ENCODE results near the gene IDH1.
"Not testable (repeated sequence)": the region's sequence is repeated elsewhere in the genome, so short reads cannot be mapped to it uniquely, and the experiment has no call there.

The IDH1 gene

DNA sequence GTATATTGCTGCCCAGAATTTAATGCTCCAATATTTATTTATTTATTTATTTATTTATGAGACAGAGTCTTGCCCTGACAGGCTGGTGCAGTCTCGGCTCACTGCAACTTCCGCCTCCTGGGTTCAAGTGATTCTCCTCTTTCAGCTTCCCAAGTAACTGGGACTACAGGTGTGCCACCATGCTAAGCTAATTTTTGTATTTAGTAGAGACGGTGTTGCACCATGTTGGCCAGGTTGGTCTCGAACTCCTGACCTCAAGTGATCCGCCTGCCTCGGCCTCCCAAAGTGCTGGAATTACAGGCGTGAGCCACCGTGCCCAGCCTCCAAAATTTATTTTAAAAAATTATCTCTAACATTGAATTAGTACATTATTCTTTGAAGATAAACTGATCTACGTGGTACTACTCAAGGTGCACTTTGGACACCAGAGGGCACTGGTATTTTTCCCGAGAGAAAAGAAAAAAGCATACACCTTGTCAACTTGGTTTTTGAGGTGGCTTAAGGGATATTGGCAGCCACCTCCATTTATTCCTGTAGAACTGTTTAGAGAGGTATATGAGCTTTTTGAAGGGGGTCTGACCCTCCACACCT lies 1.4 kb upstream of the IDH1 start:
- no peak for DNase-seq

DNA sequence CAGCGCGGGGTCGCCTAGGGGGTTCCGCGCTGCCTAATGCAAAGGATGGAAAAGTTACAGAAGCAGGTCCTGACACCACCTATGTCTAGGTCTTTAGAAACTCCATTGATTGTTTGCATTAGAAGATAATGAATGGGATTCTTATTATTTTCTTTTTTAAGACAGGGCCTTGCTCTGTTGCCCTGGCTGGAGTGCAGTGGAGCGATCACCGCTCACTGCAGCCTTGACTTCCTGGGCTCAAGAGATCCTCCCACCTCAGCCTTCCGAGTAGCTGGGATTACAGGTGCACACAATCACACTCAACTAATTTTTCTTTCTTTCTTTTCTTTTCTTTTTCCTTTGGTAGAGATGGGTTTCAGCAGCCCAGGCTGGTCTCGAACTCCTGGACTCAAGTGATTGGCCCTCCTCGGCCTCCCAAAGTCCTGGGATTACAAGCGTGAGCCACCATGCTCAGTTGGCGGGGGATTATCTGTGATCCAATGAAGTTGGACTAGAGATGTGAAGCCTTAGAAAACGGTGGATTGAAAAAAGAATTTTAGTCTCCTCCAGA lies 761 bp upstream of the IDH1 start:
- DNase-seq = no peak

DNA sequence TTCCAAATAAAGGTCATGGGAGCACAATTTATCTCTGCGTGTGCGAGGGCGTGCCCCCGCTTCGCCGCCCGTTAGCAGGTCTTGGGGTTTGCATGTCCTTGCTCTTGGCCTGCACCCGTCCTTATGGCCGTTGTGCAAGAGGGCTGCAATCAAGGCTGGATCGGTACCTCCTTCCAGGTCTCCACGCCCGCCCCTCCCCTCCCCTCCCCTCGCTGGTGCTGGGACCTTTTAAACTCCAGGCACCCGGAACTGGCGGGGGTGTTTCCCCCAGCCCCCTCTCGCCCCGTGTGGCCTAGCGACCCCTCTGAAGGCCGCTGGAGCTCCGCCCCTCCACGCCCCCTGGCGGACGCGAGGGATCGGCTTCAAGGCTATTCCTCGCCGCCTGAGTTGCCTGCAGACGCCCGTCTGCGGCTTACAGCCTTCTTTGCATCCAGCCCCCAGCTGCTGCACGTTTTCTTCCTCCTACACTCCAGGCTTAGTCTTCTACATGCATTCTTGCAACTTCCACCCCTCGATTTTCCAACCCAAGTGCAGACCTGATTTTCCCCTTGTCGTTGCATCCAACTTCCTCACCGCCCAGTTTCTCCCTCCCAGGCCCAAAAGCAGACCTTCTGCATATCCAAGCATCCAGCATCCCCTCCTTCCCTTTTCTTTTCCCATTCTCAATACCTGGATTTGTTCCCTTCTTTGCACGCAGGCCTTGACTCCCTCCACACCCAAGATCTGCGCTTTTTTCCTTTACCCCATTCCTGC lies 577 bp downstream of the IDH1 start:
- peak; percentile 94 for DNase-seq

DNA sequence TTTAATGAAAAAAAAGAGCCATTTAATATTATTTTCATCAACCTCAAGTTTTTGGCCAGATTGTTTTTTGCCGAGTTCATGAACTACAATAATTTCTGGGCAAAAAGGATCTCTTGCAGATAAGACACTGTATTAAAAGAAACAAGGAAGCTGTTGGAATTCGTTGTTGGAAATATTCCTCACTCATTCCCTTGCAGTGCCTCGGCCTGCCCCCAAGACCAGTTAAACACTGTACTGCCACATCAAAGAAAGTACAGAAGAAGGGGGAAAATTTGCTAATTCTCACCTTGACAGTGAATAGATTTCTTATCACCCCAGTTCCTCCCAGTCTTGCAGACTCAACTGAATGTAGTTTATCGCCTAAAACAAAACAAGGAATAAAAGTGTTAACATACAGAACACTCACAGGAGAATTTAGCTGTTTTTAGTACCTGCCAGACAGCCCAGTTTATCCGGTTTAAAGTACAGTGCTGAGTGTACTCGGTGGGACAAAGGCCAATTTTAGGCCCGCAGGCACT lies 1.2 kb downstream of the IDH1 start:
- DNase-seq = no peak

DNA sequence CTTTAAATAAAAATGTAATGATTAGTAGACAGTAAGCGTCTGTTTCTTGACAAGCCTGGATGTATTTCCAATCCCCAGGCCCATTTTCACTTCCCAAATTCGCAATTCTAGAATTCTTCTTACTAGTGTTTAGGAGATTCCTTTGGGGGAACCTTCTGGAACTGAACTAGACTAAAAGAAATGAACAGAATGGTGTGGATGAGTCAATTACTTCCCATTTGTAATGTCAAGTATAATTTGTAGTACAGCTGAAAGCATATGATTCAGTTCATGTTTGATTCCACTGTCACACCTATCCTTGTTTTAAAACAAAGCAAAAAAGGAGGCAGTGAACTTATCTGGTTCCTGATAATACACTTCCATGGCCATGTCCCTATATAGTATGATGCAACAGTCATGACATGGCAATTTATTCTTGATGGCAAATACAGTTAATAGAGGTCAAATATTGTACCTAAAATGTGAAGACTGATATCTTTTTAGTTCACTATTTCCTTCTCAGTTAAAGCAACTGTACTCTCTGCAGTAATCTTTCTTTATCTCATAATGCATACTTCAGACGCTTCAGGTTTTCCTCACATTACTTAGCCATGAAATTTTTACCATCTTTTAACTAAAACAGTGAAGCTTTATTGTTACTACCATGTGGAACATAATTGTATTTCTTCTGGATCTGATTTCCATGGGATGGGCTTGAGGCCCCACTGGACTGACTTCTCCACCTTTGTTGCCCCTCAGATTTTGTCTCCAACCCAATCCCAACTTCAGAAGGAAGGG lies 2.0 kb downstream of the IDH1 start:
- DNase-seq = no peak

DNA sequence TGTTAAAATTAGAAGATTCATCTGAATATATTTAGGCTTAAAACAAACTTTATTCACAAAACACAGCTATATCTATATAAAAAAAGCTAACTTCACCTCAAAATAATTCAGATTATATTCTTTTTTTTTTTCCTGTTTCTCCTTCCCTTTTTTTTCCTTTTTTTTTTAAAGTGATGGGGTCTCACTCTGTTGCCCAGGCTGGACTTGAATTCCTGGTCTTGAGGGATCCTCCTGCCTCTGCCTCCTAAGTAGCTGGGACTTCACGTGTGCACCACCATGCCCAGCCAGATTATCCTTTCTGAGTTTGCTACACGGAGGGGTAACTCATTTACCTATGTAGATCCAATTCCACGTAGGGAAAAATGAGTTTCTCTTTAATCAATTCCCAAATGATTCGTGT lies 3.8 kb downstream of the IDH1 start:
- DNase-seq = no peak

DNA sequence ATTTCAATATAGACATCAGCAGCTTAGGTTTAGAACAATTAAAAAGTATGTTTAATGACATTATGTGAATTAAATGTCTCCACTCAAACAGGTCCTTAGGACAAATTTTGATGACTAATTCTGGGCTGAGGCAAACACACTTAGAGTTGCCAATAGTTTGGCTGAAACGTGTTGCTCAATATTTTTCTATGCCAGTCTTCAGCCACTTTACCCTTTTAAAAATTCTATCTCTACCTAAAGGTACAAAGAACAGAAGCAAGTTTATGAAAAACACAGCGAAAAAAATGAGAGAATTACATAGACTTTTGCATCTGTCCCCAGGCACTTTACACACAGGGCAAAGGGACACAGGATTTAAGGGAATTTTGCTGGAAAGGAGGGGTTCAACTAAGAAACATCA lies 4.5 kb downstream of the IDH1 start:
- no peak for DNase-seq

DNA sequence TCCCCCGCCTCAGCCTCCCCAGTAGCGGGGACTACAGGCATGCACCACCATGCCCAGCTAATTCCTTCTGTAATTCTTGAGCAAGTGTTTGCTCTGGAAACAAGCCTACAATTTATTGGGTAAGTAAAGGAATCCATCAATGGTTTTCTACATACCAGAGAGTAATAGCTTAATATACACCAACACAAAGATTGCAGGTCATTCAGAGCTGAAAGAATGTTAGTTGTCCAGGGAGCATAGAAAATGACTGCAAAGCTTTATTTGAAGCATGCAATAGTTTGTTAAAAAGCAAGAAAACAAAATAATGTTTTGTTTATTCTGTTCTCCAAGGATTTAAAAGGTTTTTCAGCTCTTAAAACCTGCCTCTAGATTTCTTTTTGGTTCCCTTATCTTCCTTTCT lies 5.6 kb downstream of the IDH1 start:
- no peak for DNase-seq

DNA sequence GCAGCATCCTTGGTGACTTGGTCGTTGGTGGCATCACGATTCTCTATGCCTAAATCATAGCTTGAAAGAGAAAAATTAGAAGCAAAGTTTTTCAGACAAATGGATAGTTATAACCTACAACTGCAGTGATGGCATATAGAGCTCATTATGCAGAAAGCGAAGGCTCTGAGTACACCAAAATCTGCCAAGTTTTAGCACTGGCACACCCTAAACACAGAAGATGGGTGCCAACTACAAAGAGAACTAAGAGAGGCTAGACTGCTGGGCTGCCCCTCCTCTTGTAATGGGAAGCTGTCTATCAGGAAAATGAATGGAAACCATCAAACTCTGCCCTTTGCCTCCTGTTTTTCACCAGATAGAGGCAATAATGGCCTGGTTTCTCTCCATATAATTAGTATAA lies 6.3 kb downstream of the IDH1 start:
- no peak for DNase-seq

DNA sequence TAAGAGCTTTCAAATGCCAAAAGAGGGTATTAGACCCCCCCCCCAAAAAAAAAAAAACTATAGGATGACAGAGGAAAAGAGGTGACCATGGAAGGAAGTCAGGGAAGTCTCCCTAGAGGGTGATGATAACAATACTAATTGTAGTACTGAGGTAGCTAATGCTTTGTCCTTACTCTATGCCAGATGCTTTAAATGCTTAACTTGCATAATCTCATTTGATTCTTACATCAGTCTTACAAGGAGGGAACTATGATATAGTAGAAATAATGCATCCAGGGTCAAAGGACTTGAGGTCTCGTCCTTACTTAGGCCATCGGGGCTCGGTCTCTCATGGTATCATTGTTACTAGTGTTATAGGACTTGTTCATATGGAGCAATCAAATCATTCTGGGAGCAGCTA lies 9.1 kb downstream of the IDH1 start:
- DNase-seq = no peak

DNA sequence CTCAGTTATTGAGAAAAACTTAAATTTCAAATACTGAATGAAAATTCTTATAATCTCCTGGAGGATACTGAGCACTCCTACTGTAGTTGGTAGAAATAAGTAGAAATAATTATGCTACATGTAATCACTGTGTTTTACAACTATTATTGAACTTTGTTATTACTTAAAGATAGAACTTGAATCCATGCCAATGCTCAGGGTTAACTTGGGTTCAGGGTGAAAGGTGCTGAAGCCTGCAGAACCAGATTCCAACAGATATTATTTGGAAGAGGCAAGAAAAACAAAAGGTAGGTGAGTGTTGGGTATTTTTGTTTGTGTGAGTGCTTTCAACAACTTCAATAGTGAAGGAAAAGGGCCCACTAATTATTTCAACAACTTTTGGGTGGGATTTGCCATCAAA lies 10.4 kb downstream of the IDH1 start:
- DNase-seq = no peak

DNA sequence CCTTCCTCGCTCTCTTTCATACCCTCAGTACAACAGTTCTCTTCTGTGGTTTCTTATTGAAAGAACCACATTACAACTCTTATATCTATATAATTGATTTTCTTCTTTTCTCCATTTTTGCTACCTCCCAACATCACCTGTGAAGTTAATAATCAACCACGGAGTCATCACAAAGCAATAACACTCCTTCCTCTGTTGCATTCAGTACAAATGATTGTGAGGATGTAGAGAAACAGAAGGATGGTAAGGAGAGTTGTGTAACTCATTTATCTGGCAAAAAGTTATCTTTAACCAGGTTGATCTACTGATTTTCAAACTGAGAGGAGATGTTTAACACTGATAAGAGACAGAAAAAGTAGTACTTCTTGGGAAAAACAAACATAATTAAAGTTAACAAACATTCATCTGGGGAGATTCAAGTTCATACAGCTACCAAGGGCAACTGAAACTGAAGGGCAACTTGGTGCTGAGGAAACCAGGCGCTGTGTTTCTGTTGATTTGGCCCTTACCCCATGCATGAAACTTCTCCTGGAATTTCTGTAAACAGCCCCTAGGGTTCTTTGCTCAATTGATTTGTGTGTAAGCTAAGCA lies 14.2 kb downstream of the IDH1 start:
- no peak for DNase-seq

DNA sequence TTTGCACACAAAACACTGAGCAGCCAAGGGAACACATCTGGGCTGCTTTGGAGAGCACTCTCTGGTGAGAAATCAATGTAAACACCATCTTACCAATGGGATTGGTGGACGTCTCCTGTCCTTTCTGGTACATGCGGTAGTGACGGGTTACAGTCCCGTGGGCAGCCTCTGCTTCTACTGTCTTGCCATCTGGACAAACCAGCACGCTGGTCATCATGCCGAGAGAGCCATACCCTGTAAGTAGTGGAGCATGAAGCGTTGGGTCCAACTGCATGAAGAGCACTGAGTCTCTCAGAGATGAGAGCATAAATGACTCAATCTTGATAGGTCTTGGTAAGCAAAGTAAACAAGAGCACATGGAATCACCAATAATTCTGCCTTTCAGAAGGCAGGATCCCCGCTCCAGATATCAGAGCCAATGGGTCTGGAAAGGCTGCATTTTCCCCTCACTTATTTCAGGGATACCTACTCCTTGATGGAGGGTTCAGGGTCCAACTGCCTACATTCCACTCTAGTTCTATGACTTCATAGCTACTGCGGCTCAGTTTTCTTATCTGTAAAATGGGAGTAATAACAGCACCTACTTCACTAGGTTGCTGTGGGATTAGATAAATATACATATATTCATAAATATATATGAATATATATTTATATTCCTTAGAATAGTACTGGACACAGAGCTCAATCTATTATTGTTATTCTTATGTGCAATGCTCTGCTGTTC lies 14.9 kb downstream of the IDH1 start:
- DNase-seq = no peak

DNA sequence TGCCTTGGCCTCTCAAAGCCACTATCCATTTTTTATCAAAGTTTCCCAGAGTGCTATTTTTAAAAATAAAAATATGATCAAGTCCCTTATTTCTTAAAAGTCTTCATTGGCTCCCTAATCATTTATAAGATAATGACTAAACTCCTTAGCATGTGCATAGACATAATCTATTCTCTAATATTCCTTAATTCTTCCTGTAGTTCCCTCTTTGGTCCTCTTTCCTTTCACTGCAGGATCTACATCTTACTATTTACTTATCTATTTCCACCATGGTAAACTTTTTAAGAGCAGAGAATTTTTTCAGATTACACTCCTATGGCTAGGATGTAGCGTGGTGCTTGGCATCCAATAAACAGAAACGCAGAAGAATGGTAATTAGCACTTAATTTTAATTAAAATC lies 19.0 kb downstream of the IDH1 start:
- no peak for DNase-seq

DNA sequence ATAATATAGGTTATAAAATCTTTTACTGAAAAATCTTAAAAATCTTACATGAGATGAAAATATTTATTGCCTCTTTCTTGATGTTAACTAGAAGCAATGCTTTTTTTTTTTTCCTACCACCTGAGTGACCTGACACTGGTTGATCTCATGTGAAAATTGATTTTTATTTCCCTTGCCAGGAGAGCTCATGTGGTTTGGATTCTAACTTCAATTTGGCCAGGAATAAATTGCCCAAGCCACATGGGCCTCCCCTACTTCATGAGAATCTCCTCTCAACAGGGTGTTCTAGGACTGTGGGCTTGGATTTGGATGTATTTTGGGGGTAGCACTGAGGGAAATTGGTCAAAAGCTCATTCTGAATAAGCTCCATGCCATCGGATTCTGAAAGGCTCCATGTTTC lies 20.1 kb downstream of the IDH1 start:
- no peak for DNase-seq

DNA sequence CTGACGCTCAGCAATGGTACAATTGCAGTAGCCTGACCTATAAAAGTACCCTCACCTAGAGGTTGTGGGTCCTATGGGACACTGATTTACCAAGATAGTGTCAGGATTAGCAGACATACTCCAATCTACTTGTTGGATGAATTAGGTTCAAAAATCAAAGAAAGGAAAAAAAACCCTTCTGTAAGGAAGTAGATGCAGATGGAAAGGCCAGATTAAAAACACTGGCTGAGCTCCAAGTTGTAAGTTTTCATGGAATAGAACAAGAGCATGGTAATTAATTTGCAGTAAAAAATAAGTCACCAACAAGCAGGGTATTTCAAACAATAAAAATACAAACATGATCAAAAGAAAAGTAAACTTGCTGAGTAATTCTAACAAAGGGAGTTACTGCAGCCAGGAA lies 26.4 kb downstream of the IDH1 start:
- DNase-seq = no peak

DNA sequence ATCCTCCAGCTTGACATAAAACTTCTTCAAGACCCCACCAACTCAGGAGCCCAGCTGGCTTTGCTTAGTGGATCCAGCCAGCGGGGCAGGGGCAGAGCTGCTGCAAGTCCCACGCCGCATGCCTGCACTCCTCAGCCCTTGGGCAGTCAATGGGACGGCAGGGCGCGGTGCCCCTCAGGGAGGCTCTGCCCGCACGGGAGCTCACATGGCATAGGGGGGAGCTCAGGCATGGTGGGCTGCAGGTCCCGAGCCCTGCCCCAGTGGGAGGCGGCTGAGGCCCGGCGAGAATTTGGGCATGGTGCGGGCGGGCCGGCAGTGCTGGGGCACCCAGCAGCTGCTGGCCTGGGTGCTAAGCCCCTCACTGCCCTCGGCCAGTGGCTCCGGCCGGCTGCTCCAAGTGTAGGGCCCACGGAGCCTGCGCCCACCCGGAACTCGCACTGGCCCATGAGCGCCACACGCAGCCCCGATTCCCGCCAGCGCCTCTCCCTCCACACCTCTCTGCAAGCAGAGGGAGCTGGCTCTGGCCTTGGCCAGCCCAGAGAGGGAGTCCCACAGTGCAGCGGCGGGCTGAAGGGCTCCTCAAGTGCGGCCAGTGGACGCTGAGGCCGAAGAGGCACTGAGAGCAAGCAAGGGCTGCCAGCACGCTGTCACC lies 27.2 kb downstream of the IDH1 start:
- no peak for DNase-seq

DNA sequence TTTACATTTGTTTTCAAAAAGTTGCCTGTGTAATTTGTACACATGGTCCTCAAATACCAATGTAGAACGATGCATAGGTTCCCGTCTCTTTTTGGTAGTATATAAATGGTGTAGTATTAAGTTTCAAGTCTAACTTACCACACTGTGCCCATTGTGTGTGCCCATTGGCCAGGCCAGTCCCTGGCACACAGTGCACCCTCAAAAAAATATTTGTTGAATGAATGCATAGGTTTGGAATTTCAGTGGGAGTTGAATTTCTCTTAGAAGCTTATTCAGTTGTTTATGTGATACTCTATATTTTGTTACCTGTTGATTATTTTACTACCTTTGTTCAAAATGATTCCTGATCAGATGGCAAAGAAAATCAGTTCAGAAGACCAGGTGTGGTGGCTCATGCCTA lies 30.1 kb downstream of the IDH1 start:
- no peak for DNase-seq

DNA sequence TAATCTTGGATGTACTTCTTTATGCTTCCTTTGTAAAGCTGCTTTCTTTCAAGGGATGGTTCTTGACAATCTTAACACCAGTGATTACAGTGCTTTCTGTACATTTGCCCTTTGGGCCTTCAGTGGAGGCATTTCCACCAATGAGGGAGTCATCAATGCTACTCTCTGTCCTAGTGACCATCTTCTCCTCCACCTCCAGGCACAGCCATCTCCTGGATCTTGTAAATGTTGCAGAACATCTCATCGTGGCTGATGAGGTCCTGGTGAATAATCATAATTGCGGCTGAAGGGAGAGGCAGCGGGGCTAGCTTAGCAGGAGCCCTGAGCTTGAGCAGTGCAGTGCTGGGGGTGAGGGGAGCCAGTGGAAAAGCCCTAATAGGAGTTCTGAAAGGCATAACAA lies 32.5 kb downstream of the IDH1 start:
- no peak for DNase-seq

DNA sequence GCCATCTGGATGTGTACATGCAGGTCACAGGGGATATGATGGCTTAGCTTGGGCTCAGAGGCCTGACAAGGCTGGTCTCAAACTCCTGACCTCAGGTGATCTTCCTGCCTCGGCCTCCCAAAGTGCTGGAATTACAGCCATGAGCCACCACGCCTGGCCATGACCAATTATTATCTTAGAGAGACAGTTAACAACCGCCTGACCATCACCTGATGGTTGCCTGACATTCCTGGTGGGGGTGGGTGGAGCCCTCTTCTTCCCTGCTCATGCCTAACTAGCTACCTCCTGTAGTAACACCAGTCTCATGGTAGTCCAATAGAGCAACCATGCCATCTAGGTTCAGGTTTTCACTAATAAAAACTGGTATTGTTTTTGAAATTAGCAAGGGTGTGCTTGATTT lies 33.0 kb downstream of the IDH1 start:
- not testable (repeated sequence) for DNase-seq

DNA sequence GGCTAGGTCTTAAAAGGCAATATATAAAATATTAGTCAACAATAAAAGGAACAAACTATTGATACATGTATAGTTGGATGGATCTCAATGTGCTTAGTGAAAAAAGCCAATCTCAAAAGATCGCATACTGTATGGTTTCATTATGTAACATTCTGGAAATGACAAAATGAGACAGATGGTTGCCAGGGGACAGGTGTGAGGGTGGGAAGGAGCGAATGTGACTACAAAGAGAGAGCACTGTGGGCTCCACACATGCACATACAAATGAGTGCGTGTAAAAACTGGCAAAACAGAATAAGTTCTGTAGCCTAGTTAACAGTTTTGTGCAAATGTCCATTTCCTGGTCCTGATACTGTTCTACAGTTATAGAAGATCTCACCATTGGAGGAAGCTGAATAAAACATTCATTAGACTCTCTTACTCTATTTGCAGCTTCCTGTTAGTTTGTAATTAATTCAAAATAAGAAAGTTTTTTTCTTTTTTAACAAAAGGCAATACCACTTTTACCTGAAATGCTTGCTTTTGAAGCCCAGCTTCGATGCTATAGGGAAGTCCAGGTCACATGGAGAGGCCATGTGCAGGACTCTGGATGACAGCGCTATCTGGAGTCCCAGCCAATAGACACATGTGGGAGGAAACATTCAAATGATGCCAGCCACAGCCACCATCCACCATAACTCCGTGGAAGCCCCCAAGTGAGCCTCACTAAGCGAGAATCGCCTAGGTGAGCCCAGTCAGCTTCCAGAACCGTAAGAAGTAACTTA lies 44.0 kb downstream of the IDH1 start:
- no peak for DNase-seq
